Stimulated activated CD4-positive, alpha-beta T cell treated with anti-CD3 and anti-CD28 coated beads, Interleukin-15, amount 100 ng/mL, for 24 hours (primary cell): Measurements from ENCODE around the gene SELENOK.
"Not testable (repeated sequence)": the region's sequence is repeated elsewhere in the genome, so short reads cannot be mapped to it uniquely, and the experiment has no call there.

Source experiments
- DNase-seq: peaks from one replicate; pipeline ENCODE4 v3.0.0-alpha.2; 2020

The SELENOK gene

GRCh38 chr3:53891497-53892285, at the start of gene SELENOK:
Gene SELENOK, minus strand, starts transcription at chr3:53891859.
- peak; percentile 97 for DNase-seq

DNA sequence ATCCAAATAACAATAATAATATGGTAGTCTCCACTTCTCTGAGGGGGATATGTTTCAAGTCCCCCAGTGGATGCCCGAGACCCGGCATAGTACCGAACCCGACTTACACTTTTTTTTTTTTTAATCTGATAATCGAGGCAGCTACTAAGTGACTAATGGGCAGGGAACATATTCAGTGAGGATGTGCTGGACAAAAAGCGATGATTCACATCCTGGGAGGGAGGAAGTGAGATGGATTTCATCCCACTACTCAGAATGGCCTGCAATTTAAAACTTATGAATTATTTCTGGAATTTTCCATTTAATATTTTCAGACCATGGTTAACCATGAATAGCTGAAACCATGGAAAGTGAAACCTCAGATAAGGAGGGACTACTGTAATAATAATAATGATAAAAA, 49.5 kb upstream of the SELENOK start:
- no peak for DNase-seq

GRCh38 chr3:53940623-53941022, 49.0 kb upstream of the SELENOK start:
- no peak for DNase-seq

DNA sequence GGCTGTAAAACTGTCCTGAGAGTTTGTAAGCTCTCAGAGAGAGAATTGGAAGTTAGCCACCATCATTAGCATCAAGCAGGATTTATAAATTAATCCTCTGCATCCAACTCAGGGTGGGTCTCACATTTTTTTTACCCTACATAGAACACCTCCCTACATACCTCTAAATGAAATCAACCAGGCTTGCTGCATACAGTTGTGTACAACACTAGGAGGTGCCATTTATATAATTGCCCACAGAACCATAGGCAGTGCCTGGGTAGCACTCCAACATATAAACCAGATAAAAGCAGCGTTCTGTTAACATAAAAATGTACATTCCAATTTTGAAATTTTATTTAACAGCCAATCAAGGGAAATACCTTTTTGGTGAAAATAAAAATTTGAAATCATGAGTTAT, 48.2 kb upstream of the SELENOK start:
- DNase-seq, result no peak

DNA sequence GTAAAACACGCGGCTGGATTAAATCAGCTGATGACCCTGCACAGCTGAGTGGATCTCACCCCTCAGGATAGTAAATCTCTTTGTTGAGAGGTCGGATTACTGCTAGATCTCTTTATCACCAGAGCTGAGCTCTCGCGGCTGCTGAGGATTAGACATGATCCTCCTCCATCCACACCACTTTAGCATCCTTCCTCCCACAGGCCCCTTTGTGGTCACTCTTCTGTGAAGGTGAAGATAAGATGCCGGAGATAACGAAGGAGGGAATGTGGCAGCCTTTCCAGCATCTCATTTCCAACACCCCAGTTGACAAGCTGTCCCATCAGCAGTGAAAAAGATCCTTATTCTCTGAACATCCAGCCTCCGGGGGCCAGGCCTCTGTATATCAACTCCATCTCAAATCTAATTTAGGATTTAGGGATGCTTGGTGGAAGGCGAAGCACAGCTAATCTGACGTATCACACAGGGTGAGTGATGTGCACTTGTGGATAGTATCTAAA, 47.5 kb upstream of the SELENOK start:
- no peak for DNase-seq

GRCh38 chr3:53938645-53939044, 47.0 kb upstream of the SELENOK start:
- DNase-seq, result peak; percentile 33

DNA sequence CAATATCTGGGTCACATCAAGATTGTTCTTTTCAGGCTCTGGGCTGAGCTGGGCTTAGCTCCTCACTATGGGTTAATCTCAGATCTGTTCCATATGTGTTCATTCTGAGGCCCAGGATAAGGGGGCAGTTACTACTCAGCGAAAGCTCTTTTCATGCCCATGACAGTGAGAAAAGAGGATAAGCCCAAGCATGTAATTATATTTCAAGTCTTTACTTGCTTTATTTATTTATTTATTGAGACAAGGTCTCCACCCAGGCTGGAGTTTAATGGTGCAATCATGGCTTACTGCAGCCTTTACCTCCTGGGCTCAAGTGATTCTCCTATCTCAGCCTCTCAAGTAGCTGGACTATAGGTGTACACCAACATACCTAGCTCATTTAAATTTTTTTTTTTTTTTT, 44.7 kb upstream of the SELENOK start:
- no peak for DNase-seq

DNA sequence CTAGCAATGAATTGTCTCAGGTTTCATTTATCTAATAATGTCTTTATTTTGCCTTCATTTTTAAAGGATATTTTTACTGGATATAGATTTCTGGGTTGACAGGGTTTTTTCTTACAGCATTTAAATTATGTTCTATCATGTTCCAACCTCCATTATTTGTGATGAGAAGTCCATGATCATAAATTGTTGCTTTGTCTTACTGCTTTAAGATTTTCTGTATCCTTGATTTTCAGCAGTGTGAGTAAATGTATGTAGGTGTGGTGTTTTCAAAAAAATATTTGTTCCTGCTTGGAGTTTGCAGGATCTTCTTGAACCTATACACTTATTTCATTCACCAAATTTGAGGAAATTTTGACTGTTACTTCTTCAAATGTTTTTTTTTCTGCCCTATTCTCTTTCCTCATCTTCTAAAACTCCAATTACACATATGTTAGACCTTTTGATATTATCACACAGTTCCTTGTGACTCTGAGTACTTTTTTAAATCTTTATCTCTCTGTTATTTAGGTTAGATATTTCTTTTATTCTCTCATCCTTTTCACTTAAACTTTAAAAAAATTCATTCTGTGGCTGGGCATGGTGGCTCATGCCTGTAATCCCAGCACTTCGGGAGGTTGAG, 43.7 kb upstream of the SELENOK start:
- no peak for DNase-seq

DNA sequence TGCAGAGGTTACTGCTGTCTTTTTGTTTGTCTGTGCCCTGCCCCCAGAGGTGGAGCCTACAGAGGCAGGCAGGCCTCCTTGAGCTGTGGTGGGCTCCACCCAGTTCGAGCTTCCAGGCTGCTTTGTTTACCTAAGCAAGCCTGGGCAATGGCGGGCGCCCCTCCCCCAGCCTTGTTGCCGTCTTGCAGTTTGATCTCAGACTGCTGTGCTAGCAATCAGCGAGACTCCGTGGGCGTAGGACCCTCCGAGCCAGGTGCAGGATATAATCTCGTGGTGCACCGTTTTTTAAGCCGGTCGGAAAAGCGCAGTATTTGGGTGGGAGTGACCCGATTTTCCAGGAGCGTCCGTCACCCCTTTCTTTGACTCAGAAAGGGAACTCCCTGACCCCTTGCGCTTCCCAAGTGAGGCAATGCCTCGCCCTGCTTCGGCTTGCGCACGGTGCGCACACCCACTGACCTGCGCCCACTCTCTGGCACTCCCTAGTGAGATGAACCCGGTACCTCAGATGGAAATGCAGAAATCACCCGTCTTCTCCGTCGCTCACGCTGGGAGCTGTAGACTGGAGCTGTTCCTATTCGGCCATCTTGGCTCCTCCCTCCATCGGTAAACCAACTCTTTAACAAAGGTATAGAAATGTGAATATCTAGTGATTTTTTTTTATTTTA, 35.7 kb upstream of the SELENOK start:
- DNase-seq, result not testable (repeated sequence)

DNA sequence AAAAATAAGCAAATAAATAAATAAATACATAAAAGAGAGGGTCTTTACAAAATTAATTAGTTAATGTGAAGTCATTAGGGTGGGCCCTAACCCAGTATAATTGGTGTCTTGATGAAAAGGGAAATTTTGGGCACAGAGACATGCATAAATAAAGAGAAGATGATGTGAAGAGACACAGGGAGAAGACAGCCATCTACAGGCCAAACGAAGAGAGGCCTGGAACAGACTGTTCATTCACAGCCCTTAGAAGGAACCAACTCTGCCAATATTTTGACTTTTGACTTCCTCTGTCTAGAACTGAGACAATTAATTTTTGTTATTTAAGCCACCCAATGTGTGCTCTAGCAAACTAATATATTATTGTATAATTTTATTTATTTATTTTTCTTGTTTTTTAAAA, 29.6 kb upstream of the SELENOK start:
- no peak for DNase-seq

DNA sequence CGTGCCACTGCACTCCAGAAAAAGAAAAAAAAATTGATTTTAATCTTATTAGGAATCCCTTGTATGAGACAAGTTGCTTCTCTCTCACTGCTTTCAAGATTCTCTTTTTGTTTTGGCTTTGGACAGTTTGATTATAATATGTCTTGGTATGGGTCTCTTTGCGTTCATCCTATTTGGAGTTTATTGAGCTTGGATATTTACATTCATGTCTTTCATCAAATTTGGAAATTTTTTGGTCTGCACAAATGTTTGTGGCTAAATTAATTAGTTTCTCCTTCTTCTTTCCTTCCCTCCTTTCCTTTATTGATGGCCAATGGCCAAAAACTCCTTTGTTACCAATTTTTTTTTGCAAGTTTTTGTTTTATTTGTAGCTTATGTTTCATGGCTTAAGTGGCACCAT, 28.1 kb upstream of the SELENOK start:
- DNase-seq, result no peak

DNA sequence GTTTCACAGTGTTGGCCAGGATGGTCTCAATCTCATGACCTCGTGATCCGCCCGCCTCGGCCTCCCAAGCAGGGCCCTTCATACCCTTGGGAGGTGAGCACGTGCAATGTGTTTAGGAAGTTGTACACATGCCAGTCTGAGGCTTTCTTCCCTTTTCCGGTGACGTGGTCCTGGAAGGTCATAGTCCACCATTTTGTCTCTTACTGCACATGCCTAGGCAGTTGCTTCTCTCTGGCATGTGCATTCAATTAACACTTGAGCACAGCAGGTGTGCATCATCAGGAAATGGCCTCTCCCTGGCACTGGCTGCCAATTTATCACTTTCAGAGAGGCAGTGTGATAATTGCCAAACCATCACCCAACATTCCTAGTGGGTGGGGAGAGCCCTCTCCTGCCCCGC, 21.7 kb upstream of the SELENOK start:
- DNase-seq, result no peak

GRCh38 chr3:53902711-53903110, 11.1 kb upstream of the SELENOK start:
- no peak for DNase-seq

DNA sequence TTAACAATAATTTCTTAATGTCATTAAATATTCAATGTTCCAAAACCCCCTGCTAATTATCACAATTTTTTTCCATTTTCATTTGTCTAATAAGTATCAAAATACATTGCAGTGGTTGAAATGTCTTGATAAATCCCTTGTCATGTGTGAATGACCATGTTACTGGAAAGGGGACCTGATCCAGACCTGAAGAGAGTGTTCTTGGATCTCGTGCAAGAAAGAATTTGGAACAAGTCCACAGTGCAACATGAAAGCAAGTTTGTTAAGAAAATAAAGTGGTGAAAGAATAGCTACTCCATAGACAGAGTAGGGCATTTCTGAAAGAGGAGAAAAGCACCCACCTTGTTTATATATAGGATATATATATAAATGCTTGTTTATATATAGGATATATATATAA, 10.4 kb upstream of the SELENOK start:
- no peak for DNase-seq

- DNase-seq, result no peak
Measured at GRCh38 chr3:53900666-53901331, 9.1 kb upstream of the SELENOK start.

DNA sequence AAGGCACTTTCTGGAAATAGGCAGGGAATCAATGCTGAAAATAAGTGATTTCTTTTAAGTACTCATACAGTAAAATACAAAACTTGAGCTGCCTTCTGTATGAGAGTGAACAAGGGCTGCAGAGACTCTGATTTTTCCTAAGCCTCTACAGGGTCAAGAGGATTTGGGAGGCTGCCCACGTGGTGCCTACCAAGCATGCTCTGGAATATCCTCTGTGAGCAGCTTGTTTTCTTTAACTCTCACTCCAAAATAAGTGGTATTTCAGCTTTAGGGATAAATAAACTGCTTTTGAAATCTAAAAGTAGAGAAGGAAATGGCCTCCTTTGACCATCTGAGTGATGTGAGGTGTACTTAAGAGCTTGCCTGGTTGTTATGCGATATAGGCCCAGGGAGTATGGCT, 8.1 kb upstream of the SELENOK start:
- DNase-seq, result no peak

DNA sequence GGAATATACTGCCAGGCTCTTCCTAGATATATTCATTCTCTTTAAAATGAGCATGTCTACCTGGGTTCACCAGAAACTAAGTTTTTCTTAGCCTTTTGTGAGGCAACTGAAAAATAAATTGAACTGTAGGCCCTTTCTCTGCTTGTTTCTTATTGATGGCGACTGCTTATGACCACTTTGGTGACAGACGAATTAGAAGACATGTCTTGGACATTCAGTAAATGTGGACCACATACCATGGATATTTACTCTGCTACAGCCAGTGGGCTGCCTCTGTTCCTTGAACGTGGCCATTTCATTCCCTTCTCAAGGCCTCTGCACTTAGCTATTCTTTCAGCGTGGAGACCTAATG, 603 bp upstream of the SELENOK start:
- DNase-seq, result no peak

- DNase-seq, result peak; percentile 60
Measured at GRCh38 chr3:53890726-53891475, 758 bp downstream of the SELENOK start.

- no peak for DNase-seq
Measured at GRCh38 chr3:53888232-53888631, 3.4 kb downstream of the SELENOK start.

GRCh38 chr3:53887446-53887845, 4.2 kb downstream of the SELENOK start:
- DNase-seq, result no peak

DNA sequence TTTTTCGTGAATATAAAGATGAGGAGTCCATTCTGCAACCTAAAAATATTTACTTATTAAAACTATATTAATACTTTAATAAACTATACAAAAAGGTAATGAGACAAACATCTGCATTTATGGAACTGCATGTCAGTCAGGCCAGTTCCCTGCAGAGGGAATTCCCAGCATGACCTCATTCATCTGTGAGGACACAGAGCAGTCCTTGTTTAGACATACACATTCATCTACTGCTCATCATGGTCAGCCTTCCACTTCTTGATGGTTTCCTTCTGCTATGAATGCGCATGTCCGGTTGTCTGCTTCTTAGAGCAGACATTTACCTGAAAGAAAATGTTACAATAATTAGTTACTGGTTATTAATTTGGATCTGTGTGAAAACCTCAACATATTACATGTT, 6.4 kb downstream of the SELENOK start:
- DNase-seq, result no peak

- DNase-seq, result no peak
Measured at GRCh38 chr3:53884623-53885022, 7.0 kb downstream of the SELENOK start.

DNA sequence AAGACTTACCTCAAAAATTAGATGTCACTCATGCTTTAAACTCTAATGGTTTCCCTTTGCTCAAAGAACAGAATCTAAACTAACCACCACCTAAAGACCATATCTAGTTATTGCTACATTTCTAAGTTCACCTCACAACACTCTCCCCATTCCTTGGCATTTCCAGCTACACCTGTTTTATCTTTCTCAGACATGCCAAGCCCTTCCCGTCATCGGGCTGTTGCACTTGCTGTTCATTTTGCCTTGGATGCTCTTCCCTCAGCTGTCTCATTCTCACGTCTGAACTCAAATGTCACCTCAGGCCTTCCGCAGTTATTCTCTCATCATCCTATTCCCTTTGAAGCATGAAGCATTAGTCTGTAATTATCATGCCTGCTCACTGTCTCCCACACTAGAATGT, 8.7 kb downstream of the SELENOK start:
- no peak for DNase-seq
